NK-92 (cell line): ENCODE data around the gene ST3GAL2.

Experiments used
- DNase-seq: peaks from one replicate; lab custom pipeline; 2025; ENCODE audit not compliant: unreplicated experiment; lab: John Stamatoyannopoulos, UW

The ST3GAL2 gene

GRCh38 chr16:70440009-70440692, 1.3 kb upstream of the ST3GAL2 start:
- DNase-seq: no peak

GRCh38 chr16:70438585-70438968, 323 bp downstream of the ST3GAL2 start:
- no peak for DNase-seq

DNA sequence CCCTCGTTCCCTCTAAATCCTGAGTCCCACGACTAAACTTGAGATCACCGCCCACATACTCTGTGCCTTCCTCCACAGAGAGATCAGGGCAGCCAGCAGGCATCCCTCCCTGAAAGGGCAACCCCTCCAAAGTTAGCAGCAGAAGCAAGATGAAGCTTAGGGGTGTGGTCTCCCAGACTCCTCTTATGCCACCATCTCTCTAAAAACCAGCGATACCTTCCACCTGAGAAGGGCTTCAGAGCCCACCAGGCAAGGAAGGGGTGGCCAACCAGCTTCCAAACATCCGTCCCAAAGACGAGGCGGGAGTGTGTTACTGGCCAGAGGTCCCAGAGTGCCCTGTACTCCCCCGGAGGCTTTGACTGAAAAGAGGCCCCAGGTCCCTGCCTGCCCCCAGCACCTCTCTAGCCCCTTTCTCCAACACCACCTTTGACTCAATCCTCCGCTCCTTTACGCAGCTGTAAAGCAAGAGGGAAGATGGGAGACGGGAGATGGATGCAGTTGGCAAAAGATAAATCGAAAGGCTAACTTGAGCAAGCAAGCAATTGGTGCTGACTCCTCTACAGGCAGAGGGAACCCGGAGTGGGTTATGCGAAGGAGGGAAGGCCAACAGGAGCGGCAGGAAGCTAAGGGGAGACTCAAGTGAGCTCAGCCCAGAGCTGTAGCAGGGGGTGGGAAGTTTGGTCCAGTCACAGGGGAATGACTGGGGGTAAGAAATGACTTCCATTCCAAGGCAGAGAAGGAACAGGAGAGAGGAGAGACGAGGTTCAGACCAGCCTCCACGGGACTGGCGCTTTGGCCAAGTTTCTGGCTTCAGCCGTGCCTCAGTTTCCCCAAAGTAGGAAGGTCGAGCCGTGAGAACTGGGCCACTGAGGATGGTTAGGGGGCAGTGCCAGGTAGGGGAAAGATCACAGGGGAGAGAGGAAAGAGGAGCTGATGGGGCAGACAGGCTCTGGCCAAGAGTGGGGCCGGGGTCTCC, 1.0 kb downstream of the ST3GAL2 start:
- DNase-seq: no peak

- no peak for DNase-seq
Observed at GRCh38 chr16:70437017-70437581, 1.8 kb downstream of the ST3GAL2 start.

DNA sequence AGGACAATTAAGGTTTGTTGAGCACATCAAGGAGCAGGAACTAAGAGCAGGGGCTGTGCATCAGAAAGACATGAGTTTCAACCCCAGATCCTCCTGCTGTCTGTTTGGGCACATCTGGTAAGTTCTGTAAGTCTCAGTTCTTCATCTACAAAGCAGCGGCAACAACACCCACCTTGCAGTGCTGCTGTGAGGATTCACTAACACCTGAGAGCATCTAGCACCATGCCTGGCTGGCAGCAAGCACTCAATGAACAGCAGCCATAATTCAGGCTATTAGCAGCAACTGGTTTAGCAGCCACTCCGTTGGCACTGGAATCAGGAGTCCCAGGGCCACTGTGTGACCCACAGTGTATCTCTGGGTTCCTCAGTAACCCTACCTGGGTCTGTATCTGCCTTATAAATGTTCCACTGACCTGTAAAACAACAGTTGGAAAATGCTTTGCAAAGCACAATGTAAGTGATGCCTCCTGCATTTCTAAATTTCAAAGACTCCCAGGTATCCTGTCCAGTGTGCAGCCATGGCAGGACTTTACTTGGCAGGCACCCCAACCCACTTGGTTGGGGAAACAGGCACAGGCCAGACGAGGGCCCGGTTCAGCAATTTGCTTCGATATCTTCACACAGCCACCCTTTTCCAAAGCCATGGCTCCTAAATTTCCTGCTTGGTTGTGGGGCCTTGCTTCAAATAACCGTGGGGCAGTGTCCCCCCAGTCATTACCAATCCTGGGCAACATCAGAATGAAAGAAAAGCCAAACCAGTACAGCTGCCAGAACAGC, 4.2 kb downstream of the ST3GAL2 start:
- DNase-seq: no peak

DNA sequence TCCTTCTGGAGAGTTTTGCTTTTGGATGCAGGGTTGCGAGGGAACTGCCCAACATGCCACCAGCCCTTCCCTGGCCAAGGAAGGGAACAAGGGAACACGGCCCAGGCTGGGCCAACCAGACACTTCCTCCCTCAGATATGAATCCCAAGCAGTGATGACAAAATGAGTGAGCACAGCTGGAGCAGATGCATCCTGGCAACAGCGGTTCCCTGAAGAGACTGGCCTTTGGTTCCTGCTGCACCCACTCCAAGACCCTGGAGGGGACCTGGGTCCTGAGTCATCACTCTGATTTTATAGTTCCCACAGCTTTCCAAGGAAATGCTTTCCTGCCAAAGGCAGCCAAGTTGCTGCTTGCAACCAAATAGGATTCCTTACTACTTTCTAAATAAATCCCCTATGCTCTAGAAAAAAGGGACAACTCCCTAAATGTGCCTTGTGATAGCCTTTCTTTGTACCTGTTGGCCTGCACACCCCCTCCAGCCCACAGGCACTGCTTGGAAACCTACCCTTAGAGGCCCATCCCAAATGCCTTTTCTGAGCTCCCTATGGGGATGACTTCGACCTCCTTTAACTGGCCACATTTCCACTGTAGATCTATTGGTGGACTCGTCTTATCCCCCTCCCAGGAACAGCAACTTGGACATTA, 5.3 kb downstream of the ST3GAL2 start:
- DNase-seq: no peak

DNA sequence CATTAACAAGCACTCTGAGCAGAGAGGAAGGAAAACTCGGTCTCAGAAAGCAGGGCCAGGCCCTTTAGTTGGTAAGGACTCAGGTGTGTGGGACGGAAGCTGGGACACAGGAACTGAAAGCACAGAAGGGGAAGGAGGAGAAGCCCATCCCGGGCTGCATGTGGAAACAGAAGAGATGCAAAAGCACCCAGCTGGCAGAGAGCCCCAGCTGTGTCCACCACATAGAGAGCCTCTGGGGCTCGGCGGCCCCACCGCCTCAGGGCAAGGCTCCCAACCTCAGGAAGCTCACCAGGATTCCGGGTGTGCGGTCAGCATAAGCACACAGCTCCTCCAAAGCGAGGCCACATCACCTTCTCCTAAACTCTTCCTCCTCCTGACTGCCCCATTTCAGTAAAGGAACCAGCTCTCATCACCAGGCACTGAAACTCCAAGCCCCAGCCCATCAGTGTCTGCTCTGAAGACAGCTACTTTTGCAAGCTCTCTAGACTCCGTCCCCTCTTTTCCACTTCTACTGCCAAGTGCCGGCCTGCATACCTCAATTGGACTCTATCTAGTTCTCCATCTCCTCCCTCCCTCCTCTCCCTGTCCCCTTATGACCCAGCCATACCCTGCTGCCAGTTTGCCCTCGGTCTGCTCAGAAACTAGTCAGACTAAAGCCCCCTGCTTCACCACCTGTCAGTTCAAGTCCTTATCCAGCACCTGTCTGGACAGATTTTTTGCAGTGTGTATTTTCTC, 6.0 kb downstream of the ST3GAL2 start:
- no peak for DNase-seq

- DNase-seq: no peak
Observed at GRCh38 chr16:70432356-70432722, 6.6 kb downstream of the ST3GAL2 start.

DNA sequence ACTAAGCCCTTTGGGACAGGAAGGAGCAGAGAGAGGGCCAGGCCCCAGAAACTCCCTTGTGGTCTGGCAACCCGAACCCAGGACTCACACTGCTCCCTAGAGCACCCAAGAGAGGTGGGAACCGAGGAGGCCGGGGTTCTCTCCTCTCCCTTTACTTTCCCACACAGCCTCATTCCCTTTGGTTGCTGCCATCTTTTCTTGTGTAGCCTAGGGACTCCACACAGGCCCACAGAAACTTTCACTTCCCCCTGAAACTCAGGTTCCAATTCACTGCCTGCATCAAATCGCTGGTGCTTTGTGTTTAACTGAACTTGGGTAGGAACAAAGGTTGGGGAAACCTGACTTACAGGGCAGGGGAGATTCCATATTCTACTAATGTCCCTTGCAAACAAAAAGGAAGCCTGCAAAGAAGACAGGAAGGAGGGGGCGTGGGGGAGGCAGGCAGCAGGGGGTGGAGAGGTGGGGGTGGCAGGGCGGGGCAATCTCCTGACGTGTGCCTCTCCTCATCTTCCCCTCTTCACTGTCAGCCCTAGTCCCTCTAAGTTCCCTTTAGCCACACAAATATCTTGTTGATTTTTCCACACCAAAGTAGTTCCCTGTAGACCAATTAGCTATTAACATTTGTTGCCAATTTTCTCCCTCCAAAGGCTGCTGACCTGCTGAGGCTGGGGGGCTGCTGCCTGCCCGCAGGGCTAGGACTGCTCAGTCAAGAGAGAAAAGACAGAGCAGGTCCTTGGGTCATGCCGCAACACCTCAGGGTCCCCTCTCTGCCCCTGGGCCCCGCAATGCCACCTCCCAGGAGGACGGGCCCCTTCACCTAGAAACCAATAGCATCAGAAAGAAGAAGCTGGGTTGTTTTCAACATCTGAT, 8.0 kb downstream of the ST3GAL2 start:
- no peak for DNase-seq

DNA sequence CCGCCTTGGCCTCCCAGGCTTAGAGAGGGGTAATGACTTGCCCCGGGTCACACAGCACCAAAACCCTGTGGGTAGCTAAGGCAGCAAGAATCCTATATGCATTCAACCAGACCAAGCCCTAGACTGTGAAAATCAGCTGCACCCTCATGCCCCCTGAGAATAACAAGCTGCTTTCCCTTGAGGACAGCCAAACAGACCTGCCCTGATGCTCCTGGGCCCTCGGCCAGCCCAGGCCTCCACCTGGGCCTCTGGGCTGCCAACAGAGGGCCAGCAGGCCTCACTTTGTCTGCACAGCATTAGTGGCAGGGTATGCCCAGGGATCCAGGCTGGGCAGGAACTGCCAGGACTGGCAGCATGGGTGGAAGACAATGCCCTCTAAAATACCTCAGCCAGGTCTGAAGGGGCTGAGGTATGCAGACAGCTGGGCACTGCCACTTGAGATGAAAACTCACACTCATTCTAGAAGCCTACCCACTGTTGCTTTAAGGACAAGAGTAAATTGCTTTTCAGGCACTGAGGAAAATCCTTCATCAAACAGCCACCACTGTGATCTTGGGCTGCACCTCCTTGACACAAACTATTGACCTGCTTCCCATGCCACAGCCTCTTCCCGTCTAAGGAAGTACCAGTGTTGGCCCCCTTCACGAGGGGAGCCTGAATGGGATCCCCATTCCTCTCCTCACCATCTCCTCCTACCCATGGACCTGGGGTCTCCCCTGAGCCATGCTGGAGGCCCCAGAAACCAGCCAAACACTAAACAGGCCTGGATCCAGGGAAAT, 8.8 kb downstream of the ST3GAL2 start:
- DNase-seq: no peak

- no peak for DNase-seq
Observed at GRCh38 chr16:70428178-70428998, 10.5 kb downstream of the ST3GAL2 start.

GRCh38 chr16:70427786-70428177, 11.1 kb downstream of the ST3GAL2 start:
- DNase-seq: no peak

DNA sequence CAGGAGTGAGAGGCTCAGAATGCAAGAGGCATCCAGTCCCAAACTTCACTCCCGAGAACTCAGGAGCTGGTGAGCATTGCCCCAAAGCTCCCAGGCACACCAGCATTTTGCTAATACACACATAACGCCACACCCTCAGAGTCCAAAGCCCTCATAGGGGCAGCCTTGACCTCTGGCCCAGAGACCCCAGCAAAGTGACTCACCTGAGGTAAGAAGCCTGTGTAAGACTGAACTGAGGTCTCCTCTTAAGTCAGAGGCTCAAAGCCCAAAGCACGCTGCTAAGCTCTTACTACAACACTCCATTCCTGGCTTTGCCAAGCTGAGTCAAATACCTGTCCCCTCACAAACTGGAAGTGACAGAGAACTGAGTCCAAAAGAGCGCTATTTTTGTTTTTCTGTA, 16.4 kb downstream of the ST3GAL2 start:
- DNase-seq: no peak

DNA sequence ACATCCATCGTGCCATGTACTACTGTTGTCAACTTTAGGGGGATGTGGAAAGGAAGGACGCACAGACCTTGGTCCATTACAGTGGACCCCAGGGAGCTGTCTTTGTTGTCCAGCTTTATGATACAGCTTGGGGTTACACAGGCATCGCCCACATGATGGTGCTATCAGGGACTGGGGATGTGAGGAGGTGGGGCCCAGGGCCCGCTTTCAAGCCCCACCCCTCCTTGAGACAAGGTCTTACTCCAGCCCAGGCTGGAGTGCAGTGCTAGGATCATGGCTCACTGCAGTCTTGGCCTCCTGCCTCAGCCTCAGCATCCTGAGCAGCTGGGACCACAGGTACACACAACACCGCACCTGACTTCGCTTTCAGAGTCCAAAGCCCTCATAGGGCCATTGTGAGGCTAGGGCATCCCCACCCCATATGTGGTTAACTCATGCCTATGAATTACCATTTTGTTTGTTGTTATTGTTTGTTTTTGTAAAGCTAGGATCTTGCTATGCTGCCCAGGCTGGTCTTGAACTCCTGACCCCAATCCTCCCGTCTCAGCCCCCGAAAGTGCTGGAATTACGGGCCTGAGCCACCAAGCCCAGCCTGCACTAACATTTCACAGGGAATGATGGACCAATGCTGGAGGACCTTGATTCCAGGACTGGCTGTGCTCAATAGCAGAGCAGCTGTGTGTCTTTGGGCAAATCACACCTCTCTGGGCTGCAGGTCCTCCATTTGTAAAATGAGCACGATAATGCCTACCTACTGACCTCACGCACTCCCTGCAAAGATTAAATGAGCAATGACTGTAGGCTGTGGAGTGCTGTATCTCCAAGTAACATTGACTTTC, 17.2 kb downstream of the ST3GAL2 start:
- no peak for DNase-seq

DNA sequence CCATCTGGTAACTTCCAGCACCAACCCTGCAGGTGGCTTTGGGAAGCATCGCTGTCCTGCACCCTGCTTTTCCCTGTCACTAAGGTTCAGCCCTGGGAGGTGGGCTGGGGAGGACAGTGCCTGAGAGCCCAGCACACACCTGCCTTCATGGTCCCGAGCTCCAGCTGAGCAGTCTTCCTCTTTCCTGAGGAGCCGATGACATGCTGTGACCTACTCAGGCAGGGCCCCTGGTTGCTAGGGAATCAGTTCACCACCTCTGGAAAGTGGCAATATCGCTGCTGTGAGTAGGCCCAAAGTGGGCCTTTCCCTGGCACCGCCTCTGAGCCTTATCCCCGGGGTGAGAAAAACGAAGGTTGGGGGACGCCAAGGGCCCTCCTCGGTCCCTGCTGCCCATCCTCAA, 17.9 kb downstream of the ST3GAL2 start:
- no peak for DNase-seq
